DOHH2 (cell line): ENCODE measurements around the gene PDE8B.

Experiments used
- EZH2phosphoT487 ChIP-seq: fragments of 200-600 bp; sonication (generic); IDR thresholded peaks from 2 replicates; pipeline ENCODE4 v1.6.1; 2017; ENCODE audit warnings: borderline replicate concordance, mild to moderate bottlenecking, antibody characterized with exemption, low read length, moderate library complexity, mixed read lengths
- TF ChIP-seq, protein P1 (sequence below): fragments of 200-600 bp; sonication (generic); IDR thresholded peaks from one replicate; pipeline ENCODE4 v1.5.1; 2014; ENCODE audit warnings: antibody characterized with exemption, mild to moderate bottlenecking, low read depth, low read length; ENCODE audit not compliant: poor library complexity, severe bottlenecking

GRCh38 chr5:77258652-77259051 lies 48.2 kb downstream of the PDE8B start:
- TF ChIP-seq, protein P1, sequence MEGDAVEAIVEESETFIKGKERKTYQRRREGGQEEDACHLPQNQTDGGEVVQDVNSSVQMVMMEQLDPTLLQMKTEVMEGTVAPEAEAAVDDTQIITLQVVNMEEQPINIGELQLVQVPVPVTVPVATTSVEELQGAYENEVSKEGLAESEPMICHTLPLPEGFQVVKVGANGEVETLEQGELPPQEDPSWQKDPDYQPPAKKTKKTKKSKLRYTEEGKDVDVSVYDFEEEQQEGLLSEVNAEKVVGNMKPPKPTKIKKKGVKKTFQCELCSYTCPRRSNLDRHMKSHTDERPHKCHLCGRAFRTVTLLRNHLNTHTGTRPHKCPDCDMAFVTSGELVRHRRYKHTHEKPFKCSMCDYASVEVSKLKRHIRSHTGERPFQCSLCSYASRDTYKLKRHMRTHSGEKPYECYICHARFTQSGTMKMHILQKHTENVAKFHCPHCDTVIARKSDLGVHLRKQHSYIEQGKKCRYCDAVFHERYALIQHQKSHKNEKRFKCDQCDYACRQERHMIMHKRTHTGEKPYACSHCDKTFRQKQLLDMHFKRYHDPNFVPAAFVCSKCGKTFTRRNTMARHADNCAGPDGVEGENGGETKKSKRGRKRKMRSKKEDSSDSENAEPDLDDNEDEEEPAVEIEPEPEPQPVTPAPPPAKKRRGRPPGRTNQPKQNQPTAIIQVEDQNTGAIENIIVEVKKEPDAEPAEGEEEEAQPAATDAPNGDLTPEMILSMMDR, result no peak
- TF ChIP-seq EZH2phosphoT487, result no peak
